ENCODE measurements around the gene AHI1. TPM values are rescaled to one million over a fixed set of nuclear protein-coding genes. Genes with fewer than 3 reads are reported as not detected.

Gene AHI1
- total and polyA plus RNA-seq, 2 donors (not counting 1 experiment from before 2014, with no cell fraction given), result 14.2 to 22.8 TPM

- Histone ChIP-seq H3K4me2 (ENCODE audit: extremely low read depth, insufficient read depth, low read length) (no peak overlapping the region), H2AFZ (ENCODE audit: low read length) (no peak overlapping the region), H3K27ac (ENCODE audit: insufficient read depth, low read length) (no peak overlapping the region), H3K9ac (ENCODE audit: insufficient read depth, low read length) (no peak overlapping the region), H4K20me1 (ENCODE audit: control insufficient read depth, extremely low read depth, insufficient read depth, low read length) (no peaks in the 10 kb centered on the region), H3K9me3 (ENCODE audit: control insufficient read depth, insufficient read depth, low read depth, low read length) (no peaks in the 10 kb centered on the region), H3K27me3 (ENCODE audit: control insufficient read depth, insufficient read depth, low read length) (no peaks in the 10 kb centered on the region), H3K4me3 (replicated peaks in 1 of 4; ENCODE audit: control extremely low read depth in 1 of 4, insufficient read depth in 1 of 4, low read depth in 3 of 4, low read length in 4 of 4) (no peak overlapping the region), H3K79me2 (ENCODE audit: control insufficient read depth, insufficient read depth, low read length) (no peaks in the 10 kb centered on the region), H3K4me1 (ENCODE audit: control insufficient read depth, extremely low read depth, insufficient read depth, low read length) (no peaks in the 10 kb centered on the region), H3K36me3 (ENCODE audit: control insufficient read depth, insufficient read depth, low read length) (no peaks in the 10 kb centered on the region)
- TF ChIP-seq EZH2 (IDR thresholded peaks at IDR 0.05; ENCODE audit: low read length, missing control alignments) (no peak), CTCF (conservative IDR thresholded peaks at IDR 0.05 in 1 of 2, IDR thresholded peaks at IDR 0.05 in 1 of 2; ENCODE audit: low read depth in 1 of 2, low read length in 2 of 2) (no peak)
- DNase-seq (ENCODE audit: low read depth in 2 of 2), result no peak
Observed at GRCh38 chr6:135385299-135385698, 112.2 kb downstream of the AHI1 start.

- Histone ChIP-seq H3K4me2 (ENCODE audit: extremely low read depth, insufficient read depth, low read length) (no peak overlapping the region), H2AFZ (ENCODE audit: low read length) (no peak overlapping the region), H4K20me1 (ENCODE audit: control insufficient read depth, extremely low read depth, insufficient read depth, low read length) (no peaks in the 10 kb centered on the region), H3K36me3 (ENCODE audit: control insufficient read depth, insufficient read depth, low read length) (no peaks in the 10 kb centered on the region), H3K79me2 (ENCODE audit: control insufficient read depth, insufficient read depth, low read length) (no peaks in the 10 kb centered on the region), H3K9me3 (ENCODE audit: control insufficient read depth, insufficient read depth, low read depth, low read length) (no peaks in the 10 kb centered on the region), H3K9ac (ENCODE audit: insufficient read depth, low read length) (no peak overlapping the region), H3K27me3 (ENCODE audit: control insufficient read depth, insufficient read depth, low read length) (no peaks in the 10 kb centered on the region), H3K4me1 (ENCODE audit: control insufficient read depth, extremely low read depth, insufficient read depth, low read length) (no peaks in the 10 kb centered on the region), H3K27ac (ENCODE audit: insufficient read depth, low read length) (no peak overlapping the region), H3K4me3 (replicated peaks in 1 of 4; ENCODE audit: control extremely low read depth in 1 of 4, insufficient read depth in 1 of 4, low read depth in 3 of 4, low read length in 4 of 4) (no peak overlapping the region)
- no peak for DNase-seq (ENCODE audit: low read depth in 2 of 2)
- no peak for TF ChIP-seq EZH2 (IDR thresholded peaks at IDR 0.05; ENCODE audit: low read length, missing control alignments)
- no peak for TF ChIP-seq CTCF (conservative IDR thresholded peaks at IDR 0.05 in 1 of 2, IDR thresholded peaks at IDR 0.05 in 1 of 2; ENCODE audit: low read depth in 1 of 2, low read length in 2 of 2)
Observed at GRCh38 chr6:135383766-135384165, 113.8 kb downstream of the AHI1 start.

GRCh38 chr6:135383301-135383700, 114.2 kb downstream of the AHI1 start:
- TF ChIP-seq CTCF (conservative IDR thresholded peaks at IDR 0.05 in 1 of 2, IDR thresholded peaks at IDR 0.05 in 1 of 2; ENCODE audit: low read depth in 1 of 2, low read length in 2 of 2) (no peak), EZH2 (IDR thresholded peaks at IDR 0.05; ENCODE audit: low read length, missing control alignments) (no peak)
- H3K4me2 ChIP-seq (ENCODE audit: extremely low read depth, insufficient read depth, low read length), result no peak overlapping the region
- H3K27ac ChIP-seq (ENCODE audit: insufficient read depth, low read length), result no peak overlapping the region
- H3K4me3 ChIP-seq (replicated peaks in 1 of 4; ENCODE audit: control extremely low read depth in 1 of 4, insufficient read depth in 1 of 4, low read depth in 3 of 4, low read length in 4 of 4), result no peak overlapping the region
- H2AFZ ChIP-seq (ENCODE audit: low read length), result no peak overlapping the region
- DNase-seq (ENCODE audit: low read depth in 2 of 2), result no peak
- H3K79me2 ChIP-seq (ENCODE audit: control insufficient read depth, insufficient read depth, low read length), result no peaks in the 10 kb centered on the region
- no peak overlapping the region for H3K9ac ChIP-seq (ENCODE audit: insufficient read depth, low read length)
- H4K20me1 ChIP-seq (ENCODE audit: control insufficient read depth, extremely low read depth, insufficient read depth, low read length), result no peaks in the 10 kb centered on the region
- no peaks in the 10 kb centered on the region for H3K36me3 ChIP-seq (ENCODE audit: control insufficient read depth, insufficient read depth, low read length)
- H3K9me3 ChIP-seq (ENCODE audit: control insufficient read depth, insufficient read depth, low read depth, low read length), result no peaks in the 10 kb centered on the region
- H3K27me3 ChIP-seq (ENCODE audit: control insufficient read depth, insufficient read depth, low read length), result no peaks in the 10 kb centered on the region
- H3K4me1 ChIP-seq (ENCODE audit: control insufficient read depth, extremely low read depth, insufficient read depth, low read length), result no peaks in the 10 kb centered on the region
